Naive thymus-derived CD8-positive, alpha-beta T cell (primary cell): ENCODE results near the gene TBCEL. TPM values are rescaled to one million over a fixed set of nuclear protein-coding genes. Genes with fewer than 3 reads are reported as not detected.
"Not testable (repeated sequence)": the region's sequence is repeated elsewhere in the genome, so short reads cannot be mapped to it uniquely, and the experiment has no call there.

Source experiments
- ATAC-seq, 2 donors: fragments of 150-1000 bp; cut with Tn5 transposase in 1 of 2; sonication (Bioruptor Pico), chemical (Tn5 transposase) in 1 of 2; 1 replicate in 1 of 2; 2 replicates in 1 of 2; pipeline ENCODE4 v1.10.0; 2021; ENCODE audit warnings: mild to moderate bottlenecking in 2 of 2, moderate library complexity in 2 of 2
- POLR2A ChIA-PET: fragments of 350-600 bp; sonication (Branson Sonifier 250); formaldehyde crosslinking; loops from one replicate; lab custom pipeline; 2021; ENCODE audit warnings: antibody characterized with exemption; lab: Charles Lee
- DNase-seq, 10 donors: peaks; one replicate each; pipeline versions ENCODE4 v3.0.0 to v3.0.0-alpha.2; 2020 to 2022
- H3K27ac Mint-ChIP-seq, 10 donors: one replicate each; pipeline ENCODE4 v1.8.0; 2020 to 2022; ENCODE audit warnings: mild to moderate bottlenecking in 10 of 10, mixed read lengths in 10 of 10, moderate library complexity in 4 of 10, inconsistent platforms in 1 of 10
- H3K27me3 Mint-ChIP-seq, 5 donors: one replicate each; pipeline ENCODE4 v1.8.0; 2021 to 2022; ENCODE audit warnings: mixed read lengths in 5 of 5
- H3K36me3 Mint-ChIP-seq, 3 donors: one replicate each; pipeline ENCODE4 v1.8.0; 2020 to 2022; ENCODE audit warnings: mixed read lengths in 3 of 3, mild to moderate bottlenecking in 2 of 3, inconsistent platforms in 1 of 3
- H3K4me1 Mint-ChIP-seq, 4 donors: one replicate each; pipeline ENCODE4 v1.8.0; 2021 to 2022; ENCODE audit warnings: mixed read lengths in 4 of 4
- H3K4me3 Mint-ChIP-seq, 10 donors: one replicate each; pipeline ENCODE4 v1.8.0; 2020 to 2022; ENCODE audit warnings: mild to moderate bottlenecking in 10 of 10, mixed read lengths in 10 of 10, moderate library complexity in 6 of 10, inconsistent platforms in 1 of 10
- H3K9me3 Mint-ChIP-seq, 9 donors: one replicate each; pipeline ENCODE4 v1.8.0; 2020 to 2022; ENCODE audit warnings: mixed read lengths in 9 of 9, mild to moderate bottlenecking in 3 of 9, inconsistent platforms in 1 of 9, moderate library complexity in 1 of 9
- polyA plus RNA-seq, 3 donors: library from polyadenylated mRNA; unstranded; fragments of 300-500 nt; fragmentation: Illumina TruSeq; gene quantifications; one replicate each; pipeline ENCODE4 v1.2.3, GENCODE V29; 2021
- total RNA-seq, 8 experiments: library from RNA in 2 of 8; stranded (reverse) in 2 of 8; gene quantifications; one replicate each; pipeline ENCODE4 v1.2.3 and lab custom pipeline; 2021 to 2026

Gene TBCEL
- total and polyA plus RNA-seq, 5 experiments from 2014 or later, result 2.2 to 29.2 (median 4.5) TPM

GRCh38 chr11:120996973-120997372 lies 26.9 kb upstream of the TBCEL start:
- H3K36me3 Mint-ChIP-seq, result no peaks in the 10 kb centered on the region
- H3K4me1 Mint-ChIP-seq, result no peaks in the 10 kb centered on the region
- peaks cover 0 to 20% (median 8%) of the 10 kb centered on the region in 5 donors for H3K27me3 Mint-ChIP-seq
- ATAC-seq (no peak), DNase-seq (no peak)
- POLR2A ChIA-PET, result no interaction called here
- no peaks in the 10 kb centered on the region for H3K9me3 Mint-ChIP-seq
- H3K4me3 Mint-ChIP-seq, result no peak overlapping the region
- no peak overlapping the region for H3K27ac Mint-ChIP-seq

- no peaks in the 10 kb centered on the region for H3K9me3 Mint-ChIP-seq
- no peaks in the 10 kb centered on the region for H3K36me3 Mint-ChIP-seq
- no peaks in the 10 kb centered on the region for H3K4me1 Mint-ChIP-seq
- POLR2A ChIA-PET, result no interaction called here
- DNase-seq (no peak), ATAC-seq (no peak)
- H3K27ac Mint-ChIP-seq, result no peak overlapping the region
- H3K4me3 Mint-ChIP-seq, result no peak overlapping the region
- H3K27me3 Mint-ChIP-seq, result peaks cover 4 to 27% (median 12%) of the 10 kb centered on the region in 5 donors
Observed at GRCh38 chr11:120998581-120998980, 25.3 kb upstream of the TBCEL start.

- POLR2A ChIA-PET, result no interaction called here
- no peaks in the 10 kb centered on the region for H3K4me1 Mint-ChIP-seq
- ATAC-seq (no peak), DNase-seq (no peak)
- peaks cover 0 to 8% (median 0%) of the 10 kb centered on the region in 9 donors for H3K9me3 Mint-ChIP-seq
- peaks cover 21 to 41% (median 37%) of the 10 kb centered on the region in 5 donors for H3K27me3 Mint-ChIP-seq
- H3K36me3 Mint-ChIP-seq, result peaks cover 0 to 7% (median 5%) of the 10 kb centered on the region in 3 donors
- no peak overlapping the region for H3K27ac Mint-ChIP-seq
- no peak overlapping the region for H3K4me3 Mint-ChIP-seq
Observed at GRCh38 chr11:121004206-121004840, 19.6 kb upstream of the TBCEL start.

GRCh38 chr11:121006922-121007321 lies 17.0 kb upstream of the TBCEL start:
- H3K4me3 Mint-ChIP-seq, result no peak overlapping the region
- POLR2A ChIA-PET, result no interaction called here
- no peak overlapping the region for H3K27ac Mint-ChIP-seq
- H3K9me3 Mint-ChIP-seq, result peaks cover 0 to 8% (median 0%) of the 10 kb centered on the region in 9 donors
- peaks cover 21 to 45% (median 39%) of the 10 kb centered on the region in 5 donors for H3K27me3 Mint-ChIP-seq
- H3K4me1 Mint-ChIP-seq, result no peaks in the 10 kb centered on the region
- DNase-seq (no peak), ATAC-seq (no peak)
- peaks cover 0 to 7% (median 5%) of the 10 kb centered on the region in 3 donors for H3K36me3 Mint-ChIP-seq

- peaks cover 0 to 8% (median 0%) of the 10 kb centered on the region in 9 donors for H3K9me3 Mint-ChIP-seq
- peaks cover 0 to 7% (median 5%) of the 10 kb centered on the region in 3 donors for H3K36me3 Mint-ChIP-seq
- DNase-seq (no peak), ATAC-seq (no peak)
- H3K27me3 Mint-ChIP-seq, result peaks cover 21 to 43% (median 38%) of the 10 kb centered on the region in 5 donors
- no peaks in the 10 kb centered on the region for H3K4me1 Mint-ChIP-seq
- H3K4me3 Mint-ChIP-seq, result no peak overlapping the region
- POLR2A ChIA-PET, result no interaction called here
- H3K27ac Mint-ChIP-seq, result no peak overlapping the region
Observed at GRCh38 chr11:121008551-121008950, 15.4 kb upstream of the TBCEL start.

- POLR2A ChIA-PET, result no interaction called here
- Mint-ChIP-seq H3K9me3 (no peaks in the 10 kb centered on the region), H3K27me3 (peaks cover 17 to 35% (median 23%) of the 10 kb centered on the region in 5 donors), H3K27ac (no peak overlapping the region), H3K4me1 (no peaks in the 10 kb centered on the region), H3K4me3 (no peak overlapping the region), H3K36me3 (peaks cover 0 to under 1% (median 0%) of the 10 kb centered on the region in 3 donors)
- ATAC-seq (no peak), DNase-seq (no peak)
Observed at GRCh38 chr11:121012091-121012490, 11.8 kb upstream of the TBCEL start.

DNA sequence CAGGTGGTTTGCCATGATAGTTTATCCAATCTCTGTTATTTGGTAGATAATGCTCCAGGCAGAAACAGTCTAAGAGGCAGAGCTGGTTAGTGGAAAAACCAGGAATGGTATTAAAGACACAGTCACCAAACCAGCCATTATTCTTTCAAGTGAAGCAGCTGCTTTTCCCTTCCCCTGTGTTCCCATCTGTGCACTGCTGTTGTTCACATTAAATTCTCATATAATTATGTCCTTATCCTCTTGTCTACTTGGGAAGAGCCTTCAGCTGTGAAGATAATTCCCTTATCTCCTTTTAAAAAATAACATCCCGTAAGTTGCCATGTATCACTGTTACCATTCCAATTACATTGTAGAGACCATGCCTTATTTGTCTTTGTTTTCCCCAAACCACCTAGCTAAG lies 5.2 kb upstream of the TBCEL start:
- no peak overlapping the region for H3K27ac Mint-ChIP-seq
- POLR2A ChIA-PET, result no interaction called here
- H3K27me3 Mint-ChIP-seq, result peaks cover 3 to 23% (median 6%) of the 10 kb centered on the region in 5 donors
- no peak for DNase-seq
- ATAC-seq, result no peak
- no peak overlapping the region for H3K4me3 Mint-ChIP-seq
- H3K4me1 Mint-ChIP-seq, result peaks cover 3 to 9% (median 6%) of the 10 kb centered on the region in 4 donors
- H3K9me3 Mint-ChIP-seq, result no peaks in the 10 kb centered on the region
- H3K36me3 Mint-ChIP-seq, result no peaks in the 10 kb centered on the region

- ATAC-seq, H3K27ac Mint-ChIP-seq, DNase-seq, H3K36me3 Mint-ChIP-seq, POLR2A ChIA-PET, H3K4me3 Mint-ChIP-seq, H3K9me3 Mint-ChIP-seq: not testable (repeated sequence)
- Mint-ChIP-seq H3K4me1 (peaks cover 18 to 33% (median 27%) of the 10 kb centered on the region in 4 donors), H3K27me3 (peaks cover 0 to 13% (median 3%) of the 10 kb centered on the region in 5 donors)
Observed at GRCh38 chr11:121021718-121022117, 2.2 kb upstream of the TBCEL start.

DNA sequence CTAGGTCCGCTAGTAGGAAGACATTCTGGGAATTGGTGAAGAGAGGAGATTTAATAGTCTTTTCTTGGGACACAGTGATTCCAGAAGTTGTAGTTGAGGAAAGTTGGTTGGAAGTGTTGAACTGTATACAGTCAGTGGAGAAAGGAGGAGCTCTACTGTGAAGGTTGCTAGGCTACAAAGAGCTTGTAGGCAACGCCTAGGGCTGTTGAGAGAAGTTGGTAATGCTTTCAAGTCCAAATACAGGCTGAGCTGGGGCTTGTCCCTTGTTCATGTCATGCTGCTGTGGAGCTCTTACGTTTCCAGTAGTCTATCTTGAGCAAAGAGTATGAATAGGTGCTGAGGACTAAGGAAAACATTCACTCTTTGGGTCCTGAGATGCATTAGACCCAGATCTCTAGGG lies 1.1 kb downstream of the TBCEL start:
- peak in 3 of 10 donors; percentile 5 to 19 (median 10) for DNase-seq
- POLR2A ChIA-PET, result no interaction called here

DNA sequence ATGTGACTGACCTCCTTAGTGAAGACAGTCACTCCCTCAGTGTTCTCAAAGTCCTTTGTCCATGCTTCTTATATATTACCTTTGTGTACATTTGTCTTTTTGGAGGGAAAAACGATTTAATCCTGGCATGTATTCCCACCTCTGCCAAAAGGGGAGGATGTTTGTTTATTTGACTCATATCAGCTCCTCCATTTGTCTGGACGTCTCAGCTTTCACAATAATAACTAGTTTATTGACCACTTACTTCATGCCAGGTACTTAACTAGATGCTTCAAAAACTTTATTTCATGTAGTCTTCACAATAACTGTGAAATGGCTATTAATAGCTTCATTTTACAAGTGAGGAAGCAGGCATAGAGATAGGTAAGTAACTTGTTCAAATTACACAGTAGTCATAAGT lies 5.3 kb downstream of the TBCEL start:
- ATAC-seq (no peak), DNase-seq (no peak)
- H3K36me3 Mint-ChIP-seq, result peaks cover 0 to 4% (median 2%) of the 10 kb centered on the region in 3 donors
- POLR2A ChIA-PET, result no interaction called here
- H3K4me1 Mint-ChIP-seq, result peaks cover 21 to 45% (median 40%) of the 10 kb centered on the region in 4 donors
- peak overlapping the region in 1 of 10 donors; percentile 32 for H3K27ac Mint-ChIP-seq
- H3K4me3 Mint-ChIP-seq, result no peak overlapping the region
- no peaks in the 10 kb centered on the region for H3K9me3 Mint-ChIP-seq
- H3K27me3 Mint-ChIP-seq, result no peaks in the 10 kb centered on the region

More for the DNA sequence above, 1.1 kb downstream of the TBCEL start:
- H3K9me3 Mint-ChIP-seq, result no peaks in the 10 kb centered on the region
- H3K4me1 Mint-ChIP-seq, result peaks cover 21 to 51% (median 43%) of the 10 kb centered on the region in 4 donors
- H3K36me3 Mint-ChIP-seq, result peaks cover 0 to 3% (median 0%) of the 10 kb centered on the region in 3 donors
- ATAC-seq, result peak; percentile 38 to 53
- peak overlapping the region; percentile 80 to 95 (median 91) for H3K4me3 Mint-ChIP-seq
- peak overlapping the region; percentile 63 to 97 (median 88) for H3K27ac Mint-ChIP-seq
- peaks cover 0 to 5% (median 3%) of the 10 kb centered on the region in 5 donors for H3K27me3 Mint-ChIP-seq

DNA sequence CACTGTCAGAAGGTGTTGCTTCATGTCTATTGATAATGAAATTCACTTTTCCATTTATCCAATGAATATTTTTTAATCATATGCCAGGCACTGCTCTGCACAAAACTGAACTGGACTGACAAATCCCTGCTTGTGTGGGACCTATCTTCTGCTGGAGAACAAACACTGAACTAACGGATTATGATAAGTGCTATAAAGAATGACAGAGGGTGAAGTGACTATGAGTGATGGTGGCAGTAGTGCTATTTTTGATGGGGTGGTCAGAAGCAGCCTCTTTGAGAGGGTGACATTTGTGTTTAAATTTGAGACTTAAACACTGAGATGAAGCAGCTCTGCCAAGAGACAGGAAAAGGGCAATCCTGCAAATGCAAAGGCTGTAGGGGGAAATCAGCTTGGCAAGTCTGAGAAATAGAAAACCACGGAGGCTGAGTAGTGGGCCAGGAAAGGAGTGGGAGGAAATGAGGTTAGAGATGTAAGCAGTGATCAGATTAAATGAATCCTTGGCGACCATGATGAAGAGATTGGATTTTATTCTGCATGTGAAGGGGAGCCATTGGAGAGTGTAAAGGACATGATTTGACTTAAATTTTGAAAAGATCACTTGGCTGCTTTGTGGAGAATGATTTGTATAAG lies 6.0 kb downstream of the TBCEL start:
- POLR2A ChIA-PET, result no interaction called here
- peak overlapping the region in 3 of 10 donors; percentile 11 to 34 (median 14) for H3K27ac Mint-ChIP-seq

GRCh38 chr11:121031167-121031566 lies 7.3 kb downstream of the TBCEL start:
- ATAC-seq, result no peak
- Mint-ChIP-seq H3K9me3 (no peaks in the 10 kb centered on the region), H3K36me3 (peaks cover 0 to 4% (median 3%) of the 10 kb centered on the region in 3 donors), H3K27me3 (no peaks in the 10 kb centered on the region), H3K4me3 (no peak overlapping the region), H3K27ac (no peak overlapping the region), H3K4me1 (peaks cover 14 to 37% (median 30%) of the 10 kb centered on the region in 4 donors)
- no peak for DNase-seq
- POLR2A ChIA-PET, result no interaction called here

More for the DNA sequence above, 6.0 kb downstream of the TBCEL start:
- no peak overlapping the region for H3K4me3 Mint-ChIP-seq
- no peaks in the 10 kb centered on the region for H3K9me3 Mint-ChIP-seq
- H3K27me3 Mint-ChIP-seq, result no peaks in the 10 kb centered on the region
- H3K4me1 Mint-ChIP-seq, result peaks cover 16 to 37% (median 34%) of the 10 kb centered on the region in 4 donors
- H3K36me3 Mint-ChIP-seq, result peaks cover 0 to 4% (median 2%) of the 10 kb centered on the region in 3 donors
- no peak for DNase-seq
- no peak for ATAC-seq

DNA sequence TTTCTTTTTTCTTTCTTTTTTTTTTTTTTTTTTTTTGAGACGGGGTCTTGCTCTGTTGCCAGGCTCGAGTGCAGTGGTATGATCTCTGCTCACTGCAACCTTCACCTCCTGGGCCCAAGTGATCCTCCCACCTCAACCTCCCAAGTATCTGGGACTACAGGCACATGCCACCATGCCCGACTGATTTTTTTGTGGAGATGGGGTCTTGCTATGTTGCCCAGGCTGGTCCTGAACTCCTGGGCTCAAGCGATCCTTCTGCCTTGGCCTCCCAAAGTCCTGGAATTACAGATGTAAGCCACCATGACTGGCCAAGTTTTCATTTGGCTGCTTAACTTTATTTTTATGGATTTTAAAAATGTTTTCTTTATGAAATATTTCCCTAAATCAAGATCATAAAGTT lies 7.7 kb downstream of the TBCEL start:
- H3K27ac Mint-ChIP-seq, ATAC-seq, H3K9me3 Mint-ChIP-seq, DNase-seq, H3K4me3 Mint-ChIP-seq, H3K36me3 Mint-ChIP-seq, POLR2A ChIA-PET, H3K27me3 Mint-ChIP-seq: not testable (repeated sequence)
- peaks cover 16 to 39% (median 29%) of the 10 kb centered on the region in 4 donors for H3K4me1 Mint-ChIP-seq
